GM23338 (cell line): ENCODE data around the gene ALDH18A1.

Source experiments
- CREB1 ChIP-seq: fragments of 250-450 bp; sonication (Bioruptor Pico); IDR thresholded peaks from 2 replicates; pipeline ENCODE4 v1.5.0; 2020; ENCODE audit warnings: low read depth, mild to moderate bottlenecking, moderate library complexity
- CTCF ChIP-seq, 2 experiments: fragments of 200-600 bp in 1 of 2; sonication (generic) in 1 of 2; conservative IDR thresholded peaks; 2 replicates each; pipeline versions ENCODE4 v1.5.1 to v1.6.1; 2016 to 2017; ENCODE audit warnings: antibody characterized with exemption in 2 of 2, low read depth in 2 of 2, mild to moderate bottlenecking in 2 of 2, moderate library complexity in 1 of 2
- EZH2phosphoT487 ChIP-seq: fragments of 200-600 bp; sonication (generic); IDR thresholded peaks from one replicate; pipeline ENCODE4 v1.8.1; 2018; ENCODE audit warnings: antibody characterized with exemption; ENCODE audit not compliant: unreplicated experiment
- POLR2AphosphoS5 ChIP-seq: IDR thresholded peaks from 2 replicates; pipeline ENCODE4 v1.6.1; 2016; ENCODE audit warnings: antibody characterized with exemption, low read depth
- REST ChIP-seq: IDR thresholded peaks from one replicate; pipeline ENCODE4 v1.6.1; 2018; ENCODE audit warnings: antibody characterized with exemption; ENCODE audit not compliant: unreplicated experiment

- no peak for TF ChIP-seq CTCF (conservative IDR thresholded peaks at IDR 0.05; ENCODE audit: low read depth in 2 of 2)
- no peak for TF ChIP-seq REST
- TF ChIP-seq POLR2AphosphoS5: no peak
- no peak for TF ChIP-seq EZH2phosphoT487
- TF ChIP-seq CREB1: no peak
Observed at GRCh38 chr10:95578619-95579018, 77.9 kb downstream of the ALDH18A1 start.
